WERI-Rb-1 (cell line): ENCODE results near the gene SYT17.

Experiments
- DNase-seq: peaks from one replicate; pipeline ENCODE4 v3.0.0-alpha.2; 2020
- H3K27ac ChIP-seq: fragments of 250-450 bp; sonication (Bioruptor Pico); 2 replicates; pipeline ENCODE4 v1.5.1; 2020; ENCODE audit warnings: mild to moderate bottlenecking, moderate library complexity
- H3K27me3 ChIP-seq: fragments of 250-450 bp; sonication (Bioruptor Pico); 2 replicates; pipeline ENCODE4 v1.5.1; 2021; ENCODE audit warnings: mild to moderate bottlenecking, low read depth, moderate library complexity; ENCODE audit not compliant: insufficient read depth, severe bottlenecking
- H3K36me3 ChIP-seq: fragments of 250-450 bp; sonication (Bioruptor Pico); 2 replicates; pipeline ENCODE4 v1.5.1; 2020; ENCODE audit warnings: mild to moderate bottlenecking, moderate library complexity
- H3K4me3 ChIP-seq: 2 replicates; pipeline ENCODE4 v1.5.1; 2011; ENCODE audit warnings: low read depth, mild to moderate bottlenecking, control low read depth, low read length
- H3K9me3 ChIP-seq: fragments of 250-450 bp; sonication (Bioruptor Pico); 2 replicates; pipeline ENCODE4 v1.5.1; 2021; ENCODE audit warnings: mild to moderate bottlenecking, moderate library complexity; ENCODE audit not compliant: severe bottlenecking
- TF ChIP-seq, protein P1 (sequence below): IDR thresholded peaks from 2 replicates; pipeline ENCODE4 v1.5.1; 2011; ENCODE audit warnings: low read depth, mild to moderate bottlenecking, control low read depth, inconsistent platforms, low read length

The SYT17 gene

DNA sequence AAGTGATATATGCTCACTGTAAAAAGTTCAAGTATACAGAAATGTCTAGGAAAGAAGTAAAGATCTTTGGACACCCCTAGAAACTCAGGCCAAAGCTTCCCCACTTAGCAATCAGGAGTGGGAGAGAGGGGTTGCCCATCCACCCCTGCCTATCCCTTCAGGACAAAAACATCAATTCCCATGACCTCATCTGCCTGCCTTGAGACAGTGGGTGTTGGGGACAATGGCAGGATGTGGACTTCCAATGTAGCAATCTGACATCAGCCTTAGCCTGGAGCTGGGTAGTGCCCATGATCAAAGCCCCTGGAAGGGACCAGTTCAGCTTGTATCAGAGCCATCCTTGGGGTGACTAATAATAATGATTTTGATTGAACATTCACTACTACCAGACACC, 36.2 kb upstream of the SYT17 start:
- Histone ChIP-seq H3K36me3 (no peaks in the 10 kb centered on the region; the same call in 1 of the 2 replicates), H3K4me3 (no peak overlapping the region), H3K9me3 (no peaks in the 10 kb centered on the region), H3K27ac (peak overlapping the region; percentile 84), H3K27me3 (no peaks in the 10 kb centered on the region)
- no peak for DNase-seq
- TF ChIP-seq, protein P1, sequence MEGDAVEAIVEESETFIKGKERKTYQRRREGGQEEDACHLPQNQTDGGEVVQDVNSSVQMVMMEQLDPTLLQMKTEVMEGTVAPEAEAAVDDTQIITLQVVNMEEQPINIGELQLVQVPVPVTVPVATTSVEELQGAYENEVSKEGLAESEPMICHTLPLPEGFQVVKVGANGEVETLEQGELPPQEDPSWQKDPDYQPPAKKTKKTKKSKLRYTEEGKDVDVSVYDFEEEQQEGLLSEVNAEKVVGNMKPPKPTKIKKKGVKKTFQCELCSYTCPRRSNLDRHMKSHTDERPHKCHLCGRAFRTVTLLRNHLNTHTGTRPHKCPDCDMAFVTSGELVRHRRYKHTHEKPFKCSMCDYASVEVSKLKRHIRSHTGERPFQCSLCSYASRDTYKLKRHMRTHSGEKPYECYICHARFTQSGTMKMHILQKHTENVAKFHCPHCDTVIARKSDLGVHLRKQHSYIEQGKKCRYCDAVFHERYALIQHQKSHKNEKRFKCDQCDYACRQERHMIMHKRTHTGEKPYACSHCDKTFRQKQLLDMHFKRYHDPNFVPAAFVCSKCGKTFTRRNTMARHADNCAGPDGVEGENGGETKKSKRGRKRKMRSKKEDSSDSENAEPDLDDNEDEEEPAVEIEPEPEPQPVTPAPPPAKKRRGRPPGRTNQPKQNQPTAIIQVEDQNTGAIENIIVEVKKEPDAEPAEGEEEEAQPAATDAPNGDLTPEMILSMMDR = no peak

DNA sequence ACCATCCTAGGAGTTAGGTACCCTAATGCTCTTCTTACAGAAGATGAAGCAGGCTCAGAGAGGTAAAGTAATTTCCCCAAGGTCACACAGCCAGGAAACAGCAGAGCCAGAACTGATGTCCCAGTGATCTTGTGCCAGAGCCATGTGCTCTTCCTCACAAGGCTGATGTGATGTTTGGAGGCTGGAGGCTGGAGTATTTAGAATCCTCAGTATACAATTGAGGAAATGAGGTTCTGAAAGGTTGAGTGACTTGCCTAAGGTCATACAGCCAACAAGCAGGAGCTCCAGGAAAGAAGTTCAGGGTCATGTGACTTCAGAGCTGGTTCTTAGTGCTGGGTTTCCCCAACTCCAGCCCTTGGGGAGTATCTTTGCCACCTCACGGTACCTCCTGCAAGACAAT, 35.8 kb upstream of the SYT17 start:
- no peaks in the 10 kb centered on the region for H3K27me3 ChIP-seq
- no peaks in the 10 kb centered on the region; the same call in 1 of the 2 replicates for H3K36me3 ChIP-seq
- TF ChIP-seq, protein P1 = no peak
- DNase-seq = no peak
- H3K27ac ChIP-seq = peak overlapping the region; percentile 84
- no peak overlapping the region for H3K4me3 ChIP-seq
- H3K9me3 ChIP-seq = no peaks in the 10 kb centered on the region

DNA sequence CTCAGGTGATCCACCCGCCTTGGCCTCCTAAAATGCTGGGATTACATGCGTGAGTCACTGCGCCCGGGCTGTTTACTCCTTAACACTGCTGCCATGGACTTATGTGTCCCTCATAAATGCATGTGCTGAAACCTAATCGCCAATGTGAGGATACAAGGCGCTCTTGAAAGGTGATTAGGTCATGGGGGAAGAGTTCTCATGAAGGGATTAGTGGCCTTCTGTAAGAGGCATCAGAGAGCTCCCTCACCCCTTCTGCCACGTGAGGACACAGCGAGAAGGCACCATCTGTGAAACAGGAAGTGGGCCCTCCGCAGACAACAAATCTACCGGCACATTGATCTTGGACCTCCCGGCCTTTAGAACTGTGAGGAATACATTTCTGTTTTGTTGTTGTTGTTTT, 35.1 kb upstream of the SYT17 start:
- Histone ChIP-seq H3K36me3 (no peaks in the 10 kb centered on the region; the same call in 1 of the 2 replicates), H3K9me3 (no peaks in the 10 kb centered on the region), H3K4me3 (peak overlapping the region; percentile 2; the same call in 1 of the 2 replicates), H3K27ac (peak overlapping the region; percentile 84), H3K27me3 (no peaks in the 10 kb centered on the region)
- peak; percentile 95 for DNase-seq
- TF ChIP-seq, protein P1 = no peak

DNA sequence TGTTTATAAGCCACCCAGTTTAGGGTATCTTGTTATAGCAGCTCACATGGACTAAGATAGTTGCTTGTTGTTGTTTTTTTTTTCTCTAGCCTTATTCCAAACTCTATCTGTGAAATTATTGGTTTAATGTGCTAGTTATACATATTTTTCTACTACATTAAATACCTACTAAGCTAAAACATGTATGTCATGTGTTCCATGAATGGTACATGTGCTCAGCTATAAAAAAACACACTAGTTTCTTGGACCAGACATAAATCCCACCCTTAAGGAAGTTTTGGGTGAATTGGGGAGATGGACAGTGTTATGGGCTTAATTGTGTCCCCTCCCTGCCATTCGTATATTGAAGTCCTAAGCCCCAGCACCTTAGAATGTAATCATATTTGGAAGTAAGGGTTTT, 34.4 kb upstream of the SYT17 start:
- Histone ChIP-seq H3K36me3 (no peaks in the 10 kb centered on the region; the same call in 1 of the 2 replicates), H3K27me3 (no peaks in the 10 kb centered on the region), H3K9me3 (no peaks in the 10 kb centered on the region), H3K27ac (peak overlapping the region; percentile 80), H3K4me3 (no peak overlapping the region)
- TF ChIP-seq, protein P1 = no peak
- no peak for DNase-seq

DNA sequence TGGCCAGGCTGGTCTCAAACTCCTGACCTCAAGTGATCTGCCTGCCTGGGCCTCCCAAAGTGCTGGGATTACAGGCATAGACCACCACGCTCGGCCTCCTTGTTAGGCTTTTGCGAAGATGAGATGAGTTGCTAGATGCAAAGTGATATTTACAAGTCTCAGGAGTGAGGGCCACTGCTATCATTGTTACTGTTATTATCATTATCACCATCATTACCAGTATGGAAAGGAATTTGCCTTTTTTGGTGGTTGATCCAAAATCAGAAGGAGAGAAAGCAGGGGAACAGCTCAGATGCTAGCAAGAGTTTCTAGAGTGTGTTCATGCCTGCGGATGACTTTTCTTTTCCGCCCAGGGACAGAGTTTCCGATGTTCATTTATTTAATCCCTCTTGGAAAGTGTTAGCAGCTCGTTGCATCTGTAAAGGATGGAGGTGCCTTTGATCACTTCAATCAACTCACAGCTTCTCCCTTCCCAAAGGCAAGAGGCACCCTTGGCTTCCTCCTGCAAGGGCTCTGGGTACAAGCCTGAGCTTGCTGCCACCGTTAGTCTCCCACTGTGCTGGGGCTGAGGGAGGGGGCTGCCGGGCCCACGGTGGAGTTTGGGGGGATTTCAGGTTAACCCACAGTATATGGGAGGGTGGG, 32.7 kb upstream of the SYT17 start:
- Histone ChIP-seq H3K9me3 (no peaks in the 10 kb centered on the region), H3K36me3 (no peaks in the 10 kb centered on the region; the same call in 1 of the 2 replicates), H3K27ac (no peak overlapping the region), H3K4me3 (no peak overlapping the region), H3K27me3 (no peaks in the 10 kb centered on the region)
- TF ChIP-seq, protein P1 = no peak
- DNase-seq = no peak
